ENCODE measurements around the gene BSN. TPM values are rescaled to one million over a fixed set of nuclear protein-coding genes. Genes with fewer than 3 reads are reported as not detected.

The BSN gene
- total RNA-seq, 1 experiment from 2014 or later = 0.87 TPM

GRCh38 chr3:49609815-49610214 lies 55.5 kb downstream of the BSN start:
- intact Hi-C loops (cut with micrococcal nuclease; ENCODE audit: unreplicated experiment) = no loop called here
- no TSS peak for BruUV-seq (replicated peaks)
- CTCF ChIA-PET = no interaction called here
- Histone ChIP-seq H3K9me3 (ENCODE audit: control insufficient read depth, insufficient read depth, low read depth, low read length) (no peaks in the 10 kb centered on the region), H3K4me3 (ENCODE audit: low read depth in 2 of 2, low read length in 2 of 2) (no peak overlapping the region), H3K27me3 (ENCODE audit: control insufficient read depth, insufficient read depth, low read length) (no peaks in the 10 kb centered on the region), H3K4me1 (ENCODE audit: control insufficient read depth, insufficient read depth, low read length) (no peaks in the 10 kb centered on the region), H3K27ac (ENCODE audit: low read length) (no peak overlapping the region), H3K36me3 (ENCODE audit: control insufficient read depth, insufficient read depth, low read length) (no peaks in the 10 kb centered on the region)
- DNase-seq (ENCODE audit: low read depth, low spot score) = no peak
- ATAC-seq = no peak
- in situ Hi-C loops (cut with HindIII; ENCODE audit: low pct_unique_long_range_greater_than_20kb, low sequenced_read_pairs) = no loop called here
- POLR2A ChIA-PET = no interaction called here
- no peak for TF ChIP-seq SIN3A (IDR thresholded peaks at IDR 0.05; ENCODE audit: borderline replicate concordance, insufficient read depth, low read depth, low read length)
- TF ChIP-seq, protein P1, sequence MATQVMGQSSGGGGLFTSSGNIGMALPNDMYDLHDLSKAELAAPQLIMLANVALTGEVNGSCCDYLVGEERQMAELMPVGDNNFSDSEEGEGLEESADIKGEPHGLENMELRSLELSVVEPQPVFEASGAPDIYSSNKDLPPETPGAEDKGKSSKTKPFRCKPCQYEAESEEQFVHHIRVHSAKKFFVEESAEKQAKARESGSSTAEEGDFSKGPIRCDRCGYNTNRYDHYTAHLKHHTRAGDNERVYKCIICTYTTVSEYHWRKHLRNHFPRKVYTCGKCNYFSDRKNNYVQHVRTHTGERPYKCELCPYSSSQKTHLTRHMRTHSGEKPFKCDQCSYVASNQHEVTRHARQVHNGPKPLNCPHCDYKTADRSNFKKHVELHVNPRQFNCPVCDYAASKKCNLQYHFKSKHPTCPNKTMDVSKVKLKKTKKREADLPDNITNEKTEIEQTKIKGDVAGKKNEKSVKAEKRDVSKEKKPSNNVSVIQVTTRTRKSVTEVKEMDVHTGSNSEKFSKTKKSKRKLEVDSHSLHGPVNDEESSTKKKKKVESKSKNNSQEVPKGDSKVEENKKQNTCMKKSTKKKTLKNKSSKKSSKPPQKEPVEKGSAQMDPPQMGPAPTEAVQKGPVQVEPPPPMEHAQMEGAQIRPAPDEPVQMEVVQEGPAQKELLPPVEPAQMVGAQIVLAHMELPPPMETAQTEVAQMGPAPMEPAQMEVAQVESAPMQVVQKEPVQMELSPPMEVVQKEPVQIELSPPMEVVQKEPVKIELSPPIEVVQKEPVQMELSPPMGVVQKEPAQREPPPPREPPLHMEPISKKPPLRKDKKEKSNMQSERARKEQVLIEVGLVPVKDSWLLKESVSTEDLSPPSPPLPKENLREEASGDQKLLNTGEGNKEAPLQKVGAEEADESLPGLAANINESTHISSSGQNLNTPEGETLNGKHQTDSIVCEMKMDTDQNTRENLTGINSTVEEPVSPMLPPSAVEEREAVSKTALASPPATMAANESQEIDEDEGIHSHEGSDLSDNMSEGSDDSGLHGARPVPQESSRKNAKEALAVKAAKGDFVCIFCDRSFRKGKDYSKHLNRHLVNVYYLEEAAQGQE (IDR thresholded peaks at IDR 0.05; ENCODE audit: insufficient read depth in 1 of 2, low read depth in 2 of 2, low read length in 1 of 2) = no peak
- no peak for TF ChIP-seq POLR2AphosphoS5 (IDR thresholded peaks at IDR 0.05; ENCODE audit: low read depth, low read length)
- TF ChIP-seq TCF7L2 (IDR thresholded peaks at IDR 0.05; ENCODE audit: low read depth, low read length) = no peak
- no peak for TF ChIP-seq CTCF (IDR thresholded peaks at IDR 0.05)

- in situ Hi-C loops (cut with HindIII; ENCODE audit: low pct_unique_long_range_greater_than_20kb, low sequenced_read_pairs) = no loop called here
- H3K9me3 ChIP-seq (ENCODE audit: control insufficient read depth, insufficient read depth, low read depth, low read length) = no peaks in the 10 kb centered on the region
- DNase-seq (ENCODE audit: low read depth, low spot score) (no peak), ATAC-seq (no peak)
- no peaks in the 10 kb centered on the region for H3K36me3 ChIP-seq (ENCODE audit: control insufficient read depth, insufficient read depth, low read length)
- ChIA-PET CTCF (no interaction called here), POLR2A (no interaction called here)
- no peak overlapping the region for H3K4me3 ChIP-seq (ENCODE audit: low read depth in 2 of 2, low read length in 2 of 2)
- H3K4me1 ChIP-seq (ENCODE audit: control insufficient read depth, insufficient read depth, low read length) = no peaks in the 10 kb centered on the region
- BruUV-seq (replicated peaks) = no TSS peak
- intact Hi-C loops (cut with micrococcal nuclease; ENCODE audit: unreplicated experiment) = no loop called here
- no peaks in the 10 kb centered on the region for H3K27me3 ChIP-seq (ENCODE audit: control insufficient read depth, insufficient read depth, low read length)
- H3K27ac ChIP-seq (ENCODE audit: low read length) = no peak overlapping the region
- TF ChIP-seq CTCF (IDR thresholded peaks at IDR 0.05) (no peak), TCF7L2 (IDR thresholded peaks at IDR 0.05; ENCODE audit: low read depth, low read length) (no peak), POLR2AphosphoS5 (IDR thresholded peaks at IDR 0.05; ENCODE audit: low read depth, low read length) (no peak), SIN3A (IDR thresholded peaks at IDR 0.05; ENCODE audit: borderline replicate concordance, insufficient read depth, low read depth, low read length) (no peak)
- TF ChIP-seq, protein P1 (IDR thresholded peaks at IDR 0.05; ENCODE audit: insufficient read depth in 1 of 2, low read depth in 2 of 2, low read length in 1 of 2) = no peak
Measured at GRCh38 chr3:49610666-49611280, 56.5 kb downstream of the BSN start.
